Endothelial cell of umbilical vein (primary cell): ENCODE measurements around the gene ZNF106.

ENCODE experiments used
- CTCF ChIP-seq, 2 donors: IDR thresholded peaks; 1 replicate in 1 of 2; 2 replicates in 1 of 2; pipeline ENCODE4 v1.5.1; 2011; ENCODE audit warnings: low read length in 2 of 2, mild to moderate bottlenecking in 2 of 2, moderate library complexity in 2 of 2, control low read depth in 1 of 2, inconsistent platforms in 1 of 2, low read depth in 1 of 2; ENCODE audit not compliant: insufficient read depth in 1 of 2; ENCODE audit errors: extremely low read depth in 1 of 2
- FOS ChIP-seq: IDR thresholded peaks from 2 replicates; pipeline ENCODE4 v1.6.1; 2011; ENCODE audit warnings: mild to moderate bottlenecking, low read length, moderate library complexity, borderline replicate concordance; ENCODE audit not compliant: insufficient read depth
- MAX ChIP-seq: IDR thresholded peaks from 2 replicates; pipeline ENCODE4 v1.6.1; 2011; ENCODE audit not compliant: insufficient read depth, insufficient read length
- POLR2A ChIP-seq: IDR thresholded peaks from 2 replicates; pipeline ENCODE4 v1.6.1; 2012; ENCODE audit warnings: low read depth, mild to moderate bottlenecking, control low read depth, low read length

GRCh38 chr15:42448281-42448680 is 42.7 kb downstream of the ZNF106 start:
- no peak for TF ChIP-seq CTCF (IDR thresholded peaks at IDR 0.05; ENCODE audit: extremely low read depth in 1 of 2, insufficient read depth in 1 of 2, low read depth in 1 of 2, low read length in 2 of 2)
- no peak for TF ChIP-seq POLR2A
- TF ChIP-seq FOS, result no peak
- TF ChIP-seq MAX, result no peak
